GM21576 (cell line): Measurements from ENCODE around the gene NRDC.
"Not testable (repeated sequence)": the region's sequence is repeated elsewhere in the genome, so short reads cannot be mapped to it uniquely, and the experiment has no call there.

Source experiments
- ATAC-seq: cut with Tn5 transposase; IDR thresholded peaks from one replicate; pipeline ENCODE4 v1.9.1; 2021; ENCODE audit warnings: mild to moderate bottlenecking, moderate library complexity; ENCODE audit not compliant: unreplicated experiment

Gene NRDC

DNA sequence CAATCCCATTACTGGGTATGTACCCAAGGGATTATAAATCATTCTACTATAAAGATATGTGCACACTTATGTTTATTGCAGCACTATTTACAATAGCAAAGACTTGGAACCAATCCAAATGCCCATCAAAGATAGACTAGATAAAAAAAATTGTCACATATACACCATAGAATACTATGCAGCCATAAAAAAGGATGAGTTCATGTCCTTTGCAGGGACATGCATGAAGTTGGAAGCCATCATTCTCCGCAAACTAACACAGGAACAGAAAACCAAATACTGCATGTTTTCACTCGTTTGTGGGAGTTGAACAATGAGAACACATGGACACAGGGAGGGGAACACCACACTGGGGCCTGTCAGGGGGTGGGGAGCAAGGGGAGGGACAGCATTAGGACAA is 16.2 kb upstream of the NRDC start:
- ATAC-seq: not testable (repeated sequence)

GRCh38 chr1:51878308-51878615 is 265 bp downstream of the NRDC start:
- ATAC-seq: no peak

DNA sequence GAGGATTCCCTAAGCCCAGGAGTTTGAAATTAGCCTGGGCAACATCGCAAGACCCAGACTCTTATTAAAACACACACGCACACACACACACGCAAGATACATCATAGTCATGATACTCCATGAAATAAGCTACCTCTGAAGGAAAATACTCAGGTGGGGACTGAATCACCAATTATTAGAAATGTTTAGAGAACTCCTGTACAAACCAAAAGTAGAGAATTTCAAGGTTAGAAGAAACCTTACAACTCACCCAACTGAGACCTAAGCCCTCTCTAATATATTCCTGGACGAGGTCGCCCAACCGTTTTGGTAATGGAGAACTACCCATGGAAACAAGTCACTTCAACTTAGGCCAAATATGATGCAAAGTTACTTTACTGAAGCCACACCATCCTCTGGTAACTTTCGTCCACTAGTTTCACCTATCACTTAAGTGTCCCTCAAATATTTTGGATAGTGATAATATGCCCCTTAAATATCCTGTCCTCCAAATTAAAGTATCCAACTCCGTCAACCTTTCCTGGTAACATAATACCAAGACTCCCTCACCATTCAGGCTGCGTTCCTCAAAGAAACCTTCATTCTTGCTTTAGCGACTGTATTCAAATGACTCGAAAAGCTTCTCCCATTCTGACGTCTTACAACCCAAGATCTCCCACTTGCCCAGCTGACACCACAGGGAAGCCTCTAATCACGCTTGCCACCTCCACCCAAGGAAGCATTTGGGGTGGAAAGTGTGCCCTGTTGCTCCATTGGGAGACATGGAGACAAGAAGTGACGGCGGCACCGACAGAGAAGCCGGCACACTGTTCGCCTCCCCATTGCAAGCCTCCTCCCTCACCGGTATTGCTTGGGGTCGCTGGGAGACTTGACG is 856 bp downstream of the NRDC start:
- peak; percentile 1 for ATAC-seq

DNA sequence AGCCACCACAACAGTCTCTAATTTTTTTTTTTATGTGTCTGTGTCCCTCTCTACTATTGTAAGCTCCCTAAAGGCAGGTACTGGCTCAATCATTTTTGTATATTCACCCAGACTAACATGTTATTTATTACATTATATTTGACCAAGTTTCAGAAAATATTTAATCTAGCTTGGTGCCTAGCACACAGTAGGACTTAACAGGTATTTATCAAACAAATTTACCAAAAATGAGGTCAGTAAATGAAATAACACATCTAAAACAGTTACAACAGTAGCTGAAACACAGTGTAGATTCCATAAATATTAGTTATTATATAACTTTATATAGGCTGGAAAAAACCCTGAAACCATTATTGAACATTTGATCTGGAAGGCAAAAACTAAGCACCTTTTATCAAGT is 2.7 kb downstream of the NRDC start:
- no peak for ATAC-seq

DNA sequence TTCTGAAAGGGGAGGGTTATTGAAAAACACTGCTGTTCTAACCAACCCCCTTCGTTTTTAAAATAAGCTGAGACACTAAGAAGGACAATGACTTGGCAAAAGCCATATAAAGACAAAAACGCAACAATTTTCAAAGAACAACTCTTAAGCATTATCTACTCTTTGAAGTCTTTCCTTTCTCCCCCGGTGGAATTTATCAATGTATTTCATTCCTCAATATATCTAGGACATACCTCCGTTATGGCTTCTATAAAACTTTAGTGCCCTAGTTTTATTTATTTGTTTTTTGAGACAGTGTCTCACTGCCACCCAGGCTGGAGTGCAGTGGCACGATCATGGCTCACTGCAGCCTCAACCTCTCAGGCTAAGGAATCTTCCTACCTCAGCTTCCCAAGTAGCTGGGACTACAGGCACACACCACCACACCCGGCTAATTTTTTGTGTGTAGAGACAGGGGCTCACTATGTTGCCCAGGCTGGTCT is 3.2 kb downstream of the NRDC start:
- ATAC-seq: no peak

DNA sequence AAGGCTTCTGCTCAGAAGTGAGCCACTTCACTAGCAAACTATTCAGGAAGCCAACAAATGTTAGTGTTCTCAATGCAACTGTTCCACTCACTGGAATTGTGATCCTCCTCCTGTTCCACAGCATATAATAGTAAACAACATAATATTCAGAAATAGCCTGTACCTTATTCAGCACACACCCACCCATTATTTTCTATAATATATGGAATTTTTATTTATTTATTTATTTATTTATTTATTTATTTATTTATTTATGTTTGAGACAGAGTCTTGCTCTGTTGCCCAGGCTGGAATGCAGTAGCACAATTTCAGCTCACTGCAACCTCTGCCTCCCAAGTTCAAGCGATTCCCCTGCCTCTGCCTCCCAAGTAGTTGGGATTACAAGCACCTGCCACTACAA is 5.3 kb downstream of the NRDC start:
- not testable (repeated sequence) for ATAC-seq

- no peak for ATAC-seq
Observed at GRCh38 chr1:51871351-51871975, 7.1 kb downstream of the NRDC start.

GRCh38 chr1:51870603-51871350 is 7.8 kb downstream of the NRDC start:
- no peak for ATAC-seq

DNA sequence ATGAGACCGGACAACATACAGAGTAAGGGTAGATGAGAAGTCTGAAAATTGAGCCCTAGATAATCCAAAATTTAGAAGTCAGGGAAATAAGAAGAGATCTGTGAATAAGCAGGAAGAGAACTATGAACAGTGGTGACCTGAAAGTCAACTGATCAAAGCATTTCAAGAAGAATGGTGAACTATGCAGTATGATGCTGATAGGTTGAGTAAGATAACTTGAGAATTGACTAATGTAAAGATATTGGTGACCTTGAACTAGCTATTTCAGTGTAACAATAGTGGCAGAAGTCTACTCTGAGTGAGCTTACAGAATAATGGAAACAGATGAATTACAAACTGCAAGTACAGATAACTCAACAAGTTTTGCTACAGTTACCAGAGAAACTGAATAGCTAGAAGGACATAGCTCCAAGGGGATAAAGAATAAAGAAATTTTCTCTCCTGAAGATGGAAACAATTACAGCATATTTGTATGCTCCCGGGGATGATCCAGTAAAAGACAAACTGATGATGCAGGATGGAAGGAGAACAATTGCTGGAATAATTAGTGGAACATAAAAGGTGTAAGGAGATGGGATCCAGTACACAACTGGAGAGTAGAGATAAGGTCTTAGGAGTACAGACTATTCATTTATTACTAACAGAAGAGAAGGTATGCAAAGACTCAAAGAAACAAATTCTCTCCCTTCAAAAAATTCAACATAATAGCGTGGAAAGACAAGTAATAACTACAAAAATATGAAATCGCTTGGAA is 10.9 kb downstream of the NRDC start:
- no peak for ATAC-seq

GRCh38 chr1:51863384-51863783 is 15.1 kb downstream of the NRDC start:
- ATAC-seq: peak; percentile 76

DNA sequence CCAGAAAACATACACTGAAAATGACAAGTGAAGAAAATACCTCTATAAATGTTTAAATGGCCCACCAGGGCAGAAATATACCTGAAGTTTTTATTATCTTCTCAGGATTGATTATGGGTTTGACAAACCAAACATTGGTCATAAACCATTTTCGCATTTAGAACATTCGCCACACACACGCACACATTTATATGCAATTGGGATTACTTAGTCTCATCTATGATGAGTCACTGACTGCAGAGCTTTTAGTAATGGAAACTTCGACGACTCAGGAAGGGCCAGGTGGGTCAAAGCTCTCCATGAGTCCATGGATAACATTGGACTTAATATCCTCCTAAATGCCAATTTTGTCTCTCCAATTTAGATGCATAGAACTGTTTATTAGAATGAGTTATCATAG is 16.9 kb downstream of the NRDC start:
- no peak for ATAC-seq

DNA sequence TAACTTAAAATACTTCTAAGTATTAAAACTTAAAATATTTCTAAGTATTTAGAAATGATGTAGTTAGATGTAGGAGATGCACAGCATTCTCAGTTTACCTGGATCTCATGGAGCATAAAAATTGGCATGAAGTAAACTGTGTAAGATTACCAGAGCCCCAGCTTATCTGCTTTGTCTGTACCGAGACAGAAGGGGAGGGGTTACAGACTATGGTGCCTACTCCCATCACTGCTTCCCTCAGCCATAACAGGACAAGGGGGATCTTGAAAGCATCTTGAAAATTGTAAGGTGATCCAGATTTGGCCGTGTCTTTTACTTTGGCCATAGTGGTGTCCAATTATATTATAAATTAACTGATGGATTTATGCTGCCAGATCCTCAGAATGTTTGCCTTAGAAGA is 18.8 kb downstream of the NRDC start:
- no peak for ATAC-seq

- ATAC-seq: no peak
Observed at GRCh38 chr1:51859333-51859732, 19.2 kb downstream of the NRDC start.

GRCh38 chr1:51858892-51859291 is 19.6 kb downstream of the NRDC start:
- no peak for ATAC-seq

- ATAC-seq: no peak
Observed at GRCh38 chr1:51856745-51857144, 21.8 kb downstream of the NRDC start.

- no peak for ATAC-seq
Observed at GRCh38 chr1:51855624-51856023, 22.9 kb downstream of the NRDC start.

GRCh38 chr1:51853360-51853759 is 25.2 kb downstream of the NRDC start:
- ATAC-seq: no peak

DNA sequence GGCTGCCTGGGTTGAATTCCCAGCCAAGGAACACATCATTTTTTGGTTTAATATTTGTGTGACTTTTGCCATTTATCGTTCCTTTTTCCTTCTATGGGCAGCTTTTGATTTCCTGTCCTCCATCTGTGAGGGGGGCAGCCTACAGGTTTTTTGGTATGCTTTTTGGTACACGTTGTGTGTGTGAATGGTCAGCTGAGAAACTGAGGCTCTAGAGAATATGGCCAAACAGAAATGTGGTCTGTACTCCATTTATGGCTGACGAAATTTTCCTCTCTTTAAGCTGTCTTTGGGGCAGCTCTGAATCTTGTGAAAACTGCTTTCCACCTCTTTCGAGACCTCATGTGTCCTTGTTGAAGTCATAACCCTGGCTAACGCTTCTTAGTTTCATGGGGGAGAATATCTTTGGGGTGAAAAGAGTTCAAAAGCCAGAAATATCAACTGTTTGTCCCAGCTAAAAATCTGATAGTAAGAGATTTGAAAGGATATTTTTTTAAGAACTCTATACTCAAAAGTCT is 26.6 kb downstream of the NRDC start:
- ATAC-seq: no peak

GRCh38 chr1:51850420-51851223 is 27.9 kb downstream of the NRDC start:
- ATAC-seq: no peak

DNA sequence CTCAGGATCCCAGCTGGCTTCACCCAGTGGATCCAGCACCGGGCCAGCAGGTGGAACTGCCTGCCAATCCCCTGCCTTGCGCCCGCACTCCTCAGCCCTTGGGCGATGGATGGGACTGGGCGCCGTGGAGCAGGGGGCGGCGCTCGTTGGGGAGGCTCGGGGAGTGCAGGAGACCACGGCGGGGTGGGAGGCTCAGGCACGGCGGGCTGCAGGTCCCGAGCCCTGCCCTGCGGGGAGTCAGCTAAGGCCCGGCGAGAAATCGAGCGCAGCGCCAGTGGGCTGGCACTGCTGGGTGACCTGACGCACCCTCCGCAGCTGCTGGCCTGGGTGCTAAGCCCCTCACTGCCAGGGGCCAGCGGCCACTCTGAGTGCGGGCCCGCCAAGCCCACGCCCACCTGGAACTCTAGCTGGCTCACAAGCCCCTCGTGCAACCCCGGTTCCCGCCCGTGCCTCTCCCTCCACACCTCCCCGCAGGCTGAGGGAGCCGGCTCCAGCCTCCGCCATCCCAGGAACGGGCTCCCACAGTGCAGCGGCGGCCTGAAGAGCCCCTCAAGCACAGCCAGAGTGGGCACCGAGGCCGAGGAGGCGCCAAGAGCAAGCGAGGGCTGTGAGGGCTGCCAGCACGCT is 31.1 kb downstream of the NRDC start:
- ATAC-seq: no peak
